ENCODE data around the gene EARS2. TPM values are rescaled to one million over a fixed set of nuclear protein-coding genes. Genes with fewer than 3 reads are reported as not detected.
"Not testable (repeated sequence)": the region's sequence is repeated elsewhere in the genome, so short reads cannot be mapped to it uniquely, and the experiment has no call there.

EARS2 gene
- total RNA-seq, 1 donor from 2014 or later = 19.7 TPM

DNA sequence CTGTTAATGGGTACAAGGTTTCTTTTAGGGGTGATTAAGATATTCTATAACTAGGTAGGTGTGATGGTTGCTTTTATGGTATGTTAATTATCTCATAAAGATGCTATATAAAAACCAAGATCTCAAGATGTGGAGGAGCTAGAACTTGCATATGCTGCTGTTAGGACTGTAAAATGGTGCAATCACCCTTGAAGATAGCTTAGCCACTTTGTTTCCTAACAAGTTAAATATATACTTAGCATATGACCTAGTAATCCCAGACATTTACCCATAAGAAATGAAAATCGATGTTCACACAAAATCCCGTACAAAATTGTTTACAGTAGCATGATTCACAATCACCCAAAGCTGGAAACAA is 71.9 kb downstream of the EARS2 start:
- Histone ChIP-seq H3K79me2 (ENCODE audit: low read depth) (peaks cover 8% of the 10 kb centered on the region), H3K36me3 (peaks cover 4% of the 10 kb centered on the region), H4K20me1 (ENCODE audit: low read depth) (peaks cover 61% of the 10 kb centered on the region), H3F3A (ENCODE audit: low read depth) (no peaks in the 10 kb centered on the region), H3K4me2 (no peak overlapping the region), H3K9ac (no peak overlapping the region), H3K4me3 (no peak overlapping the region), H3K27ac (no peak overlapping the region), H3K27me3 (no peaks in the 10 kb centered on the region), H3K9me3 (ENCODE audit: low read depth) (no peaks in the 10 kb centered on the region), H3K4me1 (no peaks in the 10 kb centered on the region), H2AFZ (replicated peaks) (no peak overlapping the region)
- H3K27me3 Mint-ChIP-seq (ENCODE audit: insufficient read depth, low read depth) = no peaks in the 10 kb centered on the region
- H3K4me3 Mint-ChIP-seq = no peak overlapping the region
- H3K4me1 Mint-ChIP-seq = no peaks in the 10 kb centered on the region
- no peak for DNase-seq (ENCODE audit: low spot score)
- peaks cover 32% of the 10 kb centered on the region for H3K36me3 Mint-ChIP-seq
- TF ChIP-seq CTCF (IDR thresholded peaks at IDR 0.05) = no peak
- TF ChIP-seq EZH2 (IDR thresholded peaks at IDR 0.05) = no peak
- no peaks in the 10 kb centered on the region for H3K9me3 Mint-ChIP-seq
- H3K27ac Mint-ChIP-seq = no peak overlapping the region

DNA sequence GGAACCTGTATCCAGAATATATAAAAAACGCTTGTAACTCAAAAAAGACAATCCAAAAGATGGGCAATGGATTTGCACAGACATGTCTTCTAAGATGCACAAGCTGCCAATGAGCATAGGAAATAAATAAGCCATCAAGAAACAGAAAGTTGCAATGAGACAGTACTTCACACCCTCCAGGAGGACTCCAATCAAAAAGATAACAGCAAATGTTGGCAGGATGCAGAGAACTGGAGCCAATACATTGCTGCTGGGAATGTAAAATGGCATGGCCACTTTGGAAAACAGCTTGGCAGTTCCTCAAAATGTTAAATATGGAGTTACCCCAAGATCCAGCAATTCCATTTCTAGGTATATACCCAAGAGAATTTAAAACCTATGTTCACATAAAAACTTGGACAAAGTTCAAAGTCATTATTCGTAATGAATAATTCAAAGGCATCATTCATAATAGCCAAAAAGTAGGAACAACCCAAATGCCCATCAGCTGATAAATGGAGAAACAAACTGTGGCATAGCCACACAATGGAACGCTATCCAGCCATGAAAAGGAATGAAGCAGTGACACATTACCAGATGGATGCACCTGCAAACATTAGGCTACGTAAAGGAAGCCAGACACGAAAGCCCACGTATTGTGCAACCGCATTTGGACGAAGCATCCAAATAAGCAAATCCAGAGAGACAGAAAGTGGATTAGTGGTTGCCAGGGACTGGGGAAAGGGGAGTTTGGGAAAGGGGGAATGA is 72.5 kb downstream of the EARS2 start:
- Mint-ChIP-seq H3K27ac (no peak overlapping the region), H3K4me1 (no peaks in the 10 kb centered on the region), H3K9me3 (no peaks in the 10 kb centered on the region), H3K4me3 (no peak overlapping the region), H3K27me3 (ENCODE audit: insufficient read depth, low read depth) (no peaks in the 10 kb centered on the region), H3K36me3 (peaks cover 33% of the 10 kb centered on the region)
- Histone ChIP-seq H3K79me2 (ENCODE audit: low read depth) (peaks cover 6% of the 10 kb centered on the region), H3K9me3 (ENCODE audit: low read depth) (no peaks in the 10 kb centered on the region), H4K20me1 (ENCODE audit: low read depth) (peaks cover 56% of the 10 kb centered on the region), H3F3A (ENCODE audit: low read depth) (no peaks in the 10 kb centered on the region), H3K4me2 (no peak overlapping the region), H3K9ac (no peak overlapping the region), H3K27ac (no peak overlapping the region), H2AFZ (replicated peaks) (no peak overlapping the region), H3K4me3 (no peak overlapping the region), H3K36me3 (no peaks in the 10 kb centered on the region), H3K4me1 (no peaks in the 10 kb centered on the region), H3K27me3 (no peaks in the 10 kb centered on the region)
- TF ChIP-seq CTCF (IDR thresholded peaks at IDR 0.05) (no peak), EZH2 (IDR thresholded peaks at IDR 0.05) (no peak), EZH2phosphoT487 (IDR thresholded peaks at IDR 0.05) (no peak)
- no peak for DNase-seq (ENCODE audit: low spot score)

GRCh38 chr16:23483492-23483891 is 73.7 kb downstream of the EARS2 start:
- not testable (repeated sequence) for H3K27ac Mint-ChIP-seq, H3K9me3 Mint-ChIP-seq, H3K27me3 ChIP-seq

DNA sequence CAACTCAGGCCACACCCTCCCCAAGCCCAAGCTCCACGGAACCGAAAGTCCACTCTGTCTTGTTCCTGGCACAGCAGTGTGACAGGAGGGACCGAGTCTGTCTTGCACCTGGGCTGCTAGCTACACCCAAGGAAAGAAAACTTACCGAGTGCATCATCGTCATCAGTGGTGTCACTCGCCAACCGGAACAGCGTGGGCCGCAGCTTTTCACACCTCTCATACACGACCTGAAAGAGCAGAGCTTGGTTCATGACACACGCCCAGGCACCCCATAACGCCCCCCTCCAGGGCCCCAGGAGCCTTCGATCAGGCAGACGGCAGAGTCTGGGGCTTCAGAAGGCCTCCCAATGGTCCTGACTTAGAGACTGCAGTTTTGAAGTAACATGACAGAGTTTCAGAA is 74.4 kb downstream of the EARS2 start:
- Histone ChIP-seq H2AFZ (replicated peaks) (no peak overlapping the region), H3K27ac (no peak overlapping the region), H3K79me2 (ENCODE audit: low read depth) (no peaks in the 10 kb centered on the region), H3K9ac (no peak overlapping the region), H3K9me3 (ENCODE audit: low read depth) (no peaks in the 10 kb centered on the region), H3K36me3 (no peaks in the 10 kb centered on the region), H3K27me3 (no peaks in the 10 kb centered on the region), H3K4me3 (no peak overlapping the region), H3K4me1 (no peaks in the 10 kb centered on the region), H3F3A (ENCODE audit: low read depth) (no peaks in the 10 kb centered on the region), H4K20me1 (ENCODE audit: low read depth) (peaks cover 44% of the 10 kb centered on the region), H3K4me2 (no peak overlapping the region)
- DNase-seq (ENCODE audit: low spot score) = no peak
- no peak overlapping the region for H3K4me3 Mint-ChIP-seq
- no peaks in the 10 kb centered on the region for H3K4me1 Mint-ChIP-seq
- H3K36me3 Mint-ChIP-seq = peaks cover 39% of the 10 kb centered on the region
- no peaks in the 10 kb centered on the region for H3K27me3 Mint-ChIP-seq (ENCODE audit: insufficient read depth, low read depth)
- TF ChIP-seq EZH2 (IDR thresholded peaks at IDR 0.05) = no peak
- TF ChIP-seq EZH2phosphoT487 (IDR thresholded peaks at IDR 0.05) = no peak
- TF ChIP-seq CTCF (IDR thresholded peaks at IDR 0.05) = no peak
- H3K9me3 Mint-ChIP-seq = no peaks in the 10 kb centered on the region
- no peak overlapping the region for H3K27ac Mint-ChIP-seq

More at GRCh38 chr16:23483492-23483891, 73.7 kb downstream of the EARS2 start:
- not testable (repeated sequence) for H3K4me3 ChIP-seq; H3K36me3 ChIP-seq; H2AFZ ChIP-seq (replicated peaks); H3K4me3 Mint-ChIP-seq; DNase-seq (ENCODE audit: low spot score); H3K4me1 Mint-ChIP-seq; H3K4me2 ChIP-seq; H3K27ac ChIP-seq; H3K27me3 Mint-ChIP-seq (ENCODE audit: insufficient read depth, low read depth); H3K4me1 ChIP-seq; H3K9me3 ChIP-seq (ENCODE audit: low read depth); H3K79me2 ChIP-seq (ENCODE audit: low read depth); H3F3A ChIP-seq (ENCODE audit: low read depth); H3K9ac ChIP-seq
- H4K20me1 ChIP-seq (ENCODE audit: low read depth) = peaks cover 46% of the 10 kb centered on the region
- peaks cover 39% of the 10 kb centered on the region for H3K36me3 Mint-ChIP-seq
